ENCODE results near the gene SAMM50.

The SAMM50 gene

GRCh38 chr22:43993072-43993760 is 38.0 kb downstream of the SAMM50 start:
- Histone ChIP-seq H3K27me3 (ENCODE audit: insufficient read depth, low read length) (no peaks in the 10 kb centered on the region), H3K4me1 (ENCODE audit: insufficient read depth, low read length) (no peaks in the 10 kb centered on the region), H2AFZ (ENCODE audit: low read depth, low read length) (no peak overlapping the region), H3K9me3 (ENCODE audit: low read length) (no peaks in the 10 kb centered on the region), H3K36me3 (ENCODE audit: insufficient read depth, low read length) (peaks cover 70% of the 10 kb centered on the region), H3K4me3 (ENCODE audit: low read length) (no peak overlapping the region)

GRCh38 chr22:43994006-43994405 is 38.8 kb downstream of the SAMM50 start:
- Histone ChIP-seq H3K36me3 (ENCODE audit: insufficient read depth, low read length) (peaks cover 69% of the 10 kb centered on the region), H3K27me3 (ENCODE audit: insufficient read depth, low read length) (no peaks in the 10 kb centered on the region), H3K4me3 (ENCODE audit: low read length) (no peak overlapping the region), H3K4me1 (ENCODE audit: insufficient read depth, low read length) (no peaks in the 10 kb centered on the region), H3K9me3 (ENCODE audit: low read length) (no peaks in the 10 kb centered on the region), H2AFZ (ENCODE audit: low read depth, low read length) (no peak overlapping the region)

- no peaks in the 10 kb centered on the region for H3K9me3 ChIP-seq (ENCODE audit: low read length)
- H3K4me3 ChIP-seq (ENCODE audit: low read length) = no peak overlapping the region
- peaks cover 71% of the 10 kb centered on the region for H3K36me3 ChIP-seq (ENCODE audit: insufficient read depth, low read length)
- no peaks in the 10 kb centered on the region for H3K4me1 ChIP-seq (ENCODE audit: insufficient read depth, low read length)
- no peaks in the 10 kb centered on the region for H3K27me3 ChIP-seq (ENCODE audit: insufficient read depth, low read length)
- H2AFZ ChIP-seq (ENCODE audit: low read depth, low read length) = no peak overlapping the region
Observed at GRCh38 chr22:43994416-43994815, 39.2 kb downstream of the SAMM50 start.

- H2AFZ ChIP-seq (ENCODE audit: low read depth, low read length) = no peak overlapping the region
- no peaks in the 10 kb centered on the region for H3K27me3 ChIP-seq (ENCODE audit: insufficient read depth, low read length)
- peaks cover 68% of the 10 kb centered on the region for H3K36me3 ChIP-seq (ENCODE audit: insufficient read depth, low read length)
- no peak overlapping the region for H3K4me3 ChIP-seq (ENCODE audit: low read length)
- H3K4me1 ChIP-seq (ENCODE audit: insufficient read depth, low read length) = no peaks in the 10 kb centered on the region
- H3K9me3 ChIP-seq (ENCODE audit: low read length) = no peaks in the 10 kb centered on the region
Observed at GRCh38 chr22:43995057-43995685, 39.9 kb downstream of the SAMM50 start.

GRCh38 chr22:43995798-43996169 is 40.5 kb downstream of the SAMM50 start:
- H3K36me3 ChIP-seq (ENCODE audit: insufficient read depth, low read length) = peaks cover 67% of the 10 kb centered on the region
- H2AFZ ChIP-seq (ENCODE audit: low read depth, low read length) = no peak overlapping the region
- no peak overlapping the region for H3K4me3 ChIP-seq (ENCODE audit: low read length)
- H3K4me1 ChIP-seq (ENCODE audit: insufficient read depth, low read length) = no peaks in the 10 kb centered on the region
- no peaks in the 10 kb centered on the region for H3K27me3 ChIP-seq (ENCODE audit: insufficient read depth, low read length)
- no peaks in the 10 kb centered on the region for H3K9me3 ChIP-seq (ENCODE audit: low read length)

- Histone ChIP-seq H2AFZ (ENCODE audit: low read depth, low read length) (no peak overlapping the region), H3K4me1 (ENCODE audit: insufficient read depth, low read length) (no peaks in the 10 kb centered on the region), H3K36me3 (ENCODE audit: insufficient read depth, low read length) (peaks cover 68% of the 10 kb centered on the region), H3K27me3 (ENCODE audit: insufficient read depth, low read length) (no peaks in the 10 kb centered on the region), H3K9me3 (ENCODE audit: low read length) (no peaks in the 10 kb centered on the region), H3K4me3 (ENCODE audit: low read length) (no peak overlapping the region)
Observed at GRCh38 chr22:43996170-43996980, 41.1 kb downstream of the SAMM50 start.

- Histone ChIP-seq H2AFZ (ENCODE audit: low read depth, low read length) (no peak overlapping the region), H3K4me3 (ENCODE audit: low read length) (no peak overlapping the region), H3K36me3 (ENCODE audit: insufficient read depth, low read length) (peaks cover 69% of the 10 kb centered on the region), H3K9me3 (ENCODE audit: low read length) (no peaks in the 10 kb centered on the region), H3K4me1 (ENCODE audit: insufficient read depth, low read length) (no peaks in the 10 kb centered on the region), H3K27me3 (ENCODE audit: insufficient read depth, low read length) (no peaks in the 10 kb centered on the region)
Observed at GRCh38 chr22:43996981-43997265, 41.7 kb downstream of the SAMM50 start.

GRCh38 chr22:43998679-43999264 is 43.5 kb downstream of the SAMM50 start:
- H3K9me3 ChIP-seq (ENCODE audit: low read length) = no peaks in the 10 kb centered on the region
- no peaks in the 10 kb centered on the region for H3K27me3 ChIP-seq (ENCODE audit: insufficient read depth, low read length)
- H2AFZ ChIP-seq (ENCODE audit: low read depth, low read length) = no peak overlapping the region
- no peaks in the 10 kb centered on the region for H3K4me1 ChIP-seq (ENCODE audit: insufficient read depth, low read length)
- H3K4me3 ChIP-seq (ENCODE audit: low read length) = no peak overlapping the region
- H3K36me3 ChIP-seq (ENCODE audit: insufficient read depth, low read length) = peaks cover 56% of the 10 kb centered on the region

GRCh38 chr22:43999378-43999777 is 44.1 kb downstream of the SAMM50 start:
- H3K27me3 ChIP-seq (ENCODE audit: insufficient read depth, low read length) = no peaks in the 10 kb centered on the region
- no peak overlapping the region for H3K4me3 ChIP-seq (ENCODE audit: low read length)
- H3K36me3 ChIP-seq (ENCODE audit: insufficient read depth, low read length) = peaks cover 52% of the 10 kb centered on the region
- H3K9me3 ChIP-seq (ENCODE audit: low read length) = no peaks in the 10 kb centered on the region
- no peak overlapping the region for H2AFZ ChIP-seq (ENCODE audit: low read depth, low read length)
- H3K4me1 ChIP-seq (ENCODE audit: insufficient read depth, low read length) = no peaks in the 10 kb centered on the region

- no peak overlapping the region for H2AFZ ChIP-seq (ENCODE audit: low read depth, low read length)
- H3K36me3 ChIP-seq (ENCODE audit: insufficient read depth, low read length) = peaks cover 46% of the 10 kb centered on the region
- H3K4me3 ChIP-seq (ENCODE audit: low read length) = no peak overlapping the region
- no peaks in the 10 kb centered on the region for H3K9me3 ChIP-seq (ENCODE audit: low read length)
- H3K27me3 ChIP-seq (ENCODE audit: insufficient read depth, low read length) = no peaks in the 10 kb centered on the region
- no peaks in the 10 kb centered on the region for H3K4me1 ChIP-seq (ENCODE audit: insufficient read depth, low read length)
Observed at GRCh38 chr22:44000123-44000522, 44.9 kb downstream of the SAMM50 start.

GRCh38 chr22:44001521-44001920 is 46.3 kb downstream of the SAMM50 start:
- no peaks in the 10 kb centered on the region for H3K27me3 ChIP-seq (ENCODE audit: insufficient read depth, low read length)
- H3K9me3 ChIP-seq (ENCODE audit: low read length) = peaks cover 6% of the 10 kb centered on the region
- H3K36me3 ChIP-seq (ENCODE audit: insufficient read depth, low read length) = peaks cover 33% of the 10 kb centered on the region

GRCh38 chr22:44002324-44002723 is 47.1 kb downstream of the SAMM50 start:
- Histone ChIP-seq H3K27me3 (ENCODE audit: insufficient read depth, low read length) (no peaks in the 10 kb centered on the region), H3K9me3 (ENCODE audit: low read length) (peaks cover 6% of the 10 kb centered on the region), H2AFZ (ENCODE audit: low read depth, low read length) (no peak overlapping the region), H3K36me3 (ENCODE audit: insufficient read depth, low read length) (peaks cover 28% of the 10 kb centered on the region), H3K4me1 (ENCODE audit: insufficient read depth, low read length) (no peaks in the 10 kb centered on the region), H3K4me3 (ENCODE audit: low read length) (no peak overlapping the region)

More at GRCh38 chr22:44001521-44001920, 46.3 kb downstream of the SAMM50 start:
- H2AFZ ChIP-seq (ENCODE audit: low read depth, low read length) = no peak overlapping the region
- no peaks in the 10 kb centered on the region for H3K4me1 ChIP-seq (ENCODE audit: insufficient read depth, low read length)
- no peak overlapping the region for H3K4me3 ChIP-seq (ENCODE audit: low read length)

- Histone ChIP-seq H2AFZ (ENCODE audit: low read depth, low read length) (no peak overlapping the region), H3K9me3 (ENCODE audit: low read length) (peaks cover 6% of the 10 kb centered on the region), H3K4me1 (ENCODE audit: insufficient read depth, low read length) (no peaks in the 10 kb centered on the region), H3K27me3 (ENCODE audit: insufficient read depth, low read length) (no peaks in the 10 kb centered on the region), H3K4me3 (ENCODE audit: low read length) (no peak overlapping the region), H3K36me3 (ENCODE audit: insufficient read depth, low read length) (peaks cover 25% of the 10 kb centered on the region)
Observed at GRCh38 chr22:44002997-44003396, 47.8 kb downstream of the SAMM50 start.

Measured in neuron (in vitro differentiated cells).